MM.1S (cell line): ENCODE data around the gene PPP2R5C.

Experiments
- DNase-seq: peaks from one replicate; pipeline ENCODE4 v3.0.0-alpha.2; 2015
- H2AFZ ChIP-seq: fragments of 300-600 bp; sonication (generic); 2 replicates; pipeline ENCODE4 v1.6.0; 2016; ENCODE audit warnings: antibody characterized with exemption, low read length
- H3F3A ChIP-seq: fragments of 300-600 bp; sonication (generic); 2 replicates; pipeline ENCODE4 v1.6.1; 2016; ENCODE audit warnings: mild to moderate bottlenecking, antibody characterized with exemption, low read length, moderate library complexity, mixed read lengths; ENCODE audit not compliant: insufficient read depth
- H3K27ac ChIP-seq: fragments of 300-600 bp; sonication (generic); 2 replicates; pipeline ENCODE4 v1.5.1; 2016; ENCODE audit warnings: mild to moderate bottlenecking, low read length
- H3K27me3 ChIP-seq: fragments of 300-600 bp; sonication (generic); replicated peaks from 2 replicates; pipeline ENCODE4 v1.6.0; 2016; ENCODE audit warnings: low read length; ENCODE audit not compliant: insufficient read depth
- H3K36me3 ChIP-seq: fragments of 300-600 bp; sonication (generic); replicated peaks from 2 replicates; pipeline ENCODE4 v1.6.1; 2016; ENCODE audit warnings: mild to moderate bottlenecking, low read length, mixed read lengths; ENCODE audit not compliant: insufficient read depth
- H3K4me1 ChIP-seq: fragments of 300-600 bp; sonication (generic); 2 replicates; pipeline ENCODE4 v1.6.1; 2016; ENCODE audit warnings: low read length, mixed read lengths
- H3K4me2 ChIP-seq: fragments of 300-600 bp; sonication (generic); 2 replicates; pipeline ENCODE4 v1.6.0; 2016; ENCODE audit warnings: low read depth, low read length
- H3K4me3 ChIP-seq: fragments of 300-600 bp; sonication (generic); 2 replicates; pipeline ENCODE4 v1.5.1; 2016; ENCODE audit warnings: low read length, mixed read lengths
- H3K79me2 ChIP-seq: fragments of 300-600 bp; sonication (generic); 2 replicates; pipeline ENCODE4 v1.6.1; 2016; ENCODE audit warnings: mixed run types, low read length, mixed read lengths
- H3K9ac ChIP-seq: fragments of 300-600 bp; sonication (generic); 2 replicates; pipeline ENCODE4 v1.6.1; 2016; ENCODE audit warnings: low read length, mixed read lengths
- H3K9me2 ChIP-seq: fragments of 300-600 bp; sonication (generic); replicated peaks from 2 replicates; pipeline ENCODE4 v1.6.1; 2016; ENCODE audit warnings: mild to moderate bottlenecking, low read length, mixed read lengths; ENCODE audit not compliant: insufficient read depth
- H3K9me3 ChIP-seq: fragments of 300-600 bp; sonication (generic); replicated peaks from 2 replicates; pipeline ENCODE4 v1.6.1; 2016; ENCODE audit warnings: mild to moderate bottlenecking, low read length, mixed read lengths; ENCODE audit not compliant: insufficient read depth
- H4K20me1 ChIP-seq: fragments of 300-600 bp; sonication (generic); 2 replicates; pipeline ENCODE4 v1.6.1; 2016; ENCODE audit warnings: mild to moderate bottlenecking, low read length, moderate library complexity, mixed read lengths; ENCODE audit not compliant: insufficient read depth
- CTCF ChIP-seq: fragments of 300-600 bp; sonication (generic); IDR thresholded peaks from 2 replicates; pipeline ENCODE4 v1.5.1; 2016; ENCODE audit warnings: antibody characterized with exemption, low read length, mixed read lengths
- EZH2 ChIP-seq: fragments of 300-600 bp; sonication (generic); optimal IDR thresholded peaks from 2 replicates; pipeline ENCODE3; 2017; ENCODE audit warnings: low read depth, mild to moderate bottlenecking, antibody characterized with exemption, low read length, mixed read lengths
- EZH2phosphoT487 ChIP-seq: fragments of 300-600 bp; sonication (generic); IDR thresholded peaks from 2 replicates; pipeline ENCODE4 v1.6.1; 2018; ENCODE audit warnings: antibody characterized with exemption, low read length

PPP2R5C gene

GRCh38 chr14:101828046-101828445 is 66.5 kb downstream of the PPP2R5C start:
- no peak overlapping the region for H3K9ac ChIP-seq
- no peak for DNase-seq
- H3K27me3 ChIP-seq = no peaks in the 10 kb centered on the region
- peaks cover 12% of the 10 kb centered on the region for H3F3A ChIP-seq
- peaks cover 35% of the 10 kb centered on the region for H3K4me1 ChIP-seq
- TF ChIP-seq EZH2 = no peak
- TF ChIP-seq EZH2phosphoT487 = no peak
- TF ChIP-seq CTCF = no peak
- H3K79me2 ChIP-seq = peaks cover 88% of the 10 kb centered on the region
- no peaks in the 10 kb centered on the region for H3K36me3 ChIP-seq
- no peak overlapping the region for H2AFZ ChIP-seq
- H3K9me2 ChIP-seq = no peaks in the 10 kb centered on the region
- H3K4me2 ChIP-seq = no peak overlapping the region
- H3K27ac ChIP-seq = no peak overlapping the region
- no peaks in the 10 kb centered on the region for H4K20me1 ChIP-seq
- H3K9me3 ChIP-seq = no peaks in the 10 kb centered on the region
- no peak overlapping the region for H3K4me3 ChIP-seq

DNA sequence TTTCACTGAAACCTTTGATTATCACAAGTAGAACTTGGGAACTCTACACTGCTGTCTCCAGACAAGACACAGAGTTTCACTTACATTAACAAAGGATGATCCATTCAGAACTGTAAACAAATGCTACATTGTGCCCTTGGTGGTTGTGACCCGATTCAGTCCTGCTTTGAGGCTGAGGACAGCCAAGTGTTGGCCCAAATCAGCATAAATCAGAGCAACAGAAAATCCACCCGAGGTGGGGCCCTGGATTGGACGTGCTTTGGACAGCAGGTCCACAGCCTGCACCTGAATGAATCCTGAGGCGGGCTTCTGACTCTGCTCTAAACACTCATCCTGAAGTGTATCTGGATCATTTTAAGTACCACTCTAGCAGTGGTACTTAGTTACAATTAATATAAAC is 68.8 kb downstream of the PPP2R5C start:
- Histone ChIP-seq H3F3A (no peaks in the 10 kb centered on the region), H3K4me2 (no peak overlapping the region), H3K4me1 (peaks cover 17% of the 10 kb centered on the region), H3K79me2 (peaks cover 97% of the 10 kb centered on the region), H3K4me3 (no peak overlapping the region), H3K9me3 (no peaks in the 10 kb centered on the region), H3K36me3 (no peaks in the 10 kb centered on the region), H3K9me2 (no peaks in the 10 kb centered on the region), H4K20me1 (no peaks in the 10 kb centered on the region), H3K27me3 (no peaks in the 10 kb centered on the region), H3K9ac (no peak overlapping the region), H3K27ac (no peak overlapping the region), H2AFZ (no peak overlapping the region)
- TF ChIP-seq EZH2 (no peak), EZH2phosphoT487 (no peak), CTCF (no peak)
- no peak for DNase-seq

DNA sequence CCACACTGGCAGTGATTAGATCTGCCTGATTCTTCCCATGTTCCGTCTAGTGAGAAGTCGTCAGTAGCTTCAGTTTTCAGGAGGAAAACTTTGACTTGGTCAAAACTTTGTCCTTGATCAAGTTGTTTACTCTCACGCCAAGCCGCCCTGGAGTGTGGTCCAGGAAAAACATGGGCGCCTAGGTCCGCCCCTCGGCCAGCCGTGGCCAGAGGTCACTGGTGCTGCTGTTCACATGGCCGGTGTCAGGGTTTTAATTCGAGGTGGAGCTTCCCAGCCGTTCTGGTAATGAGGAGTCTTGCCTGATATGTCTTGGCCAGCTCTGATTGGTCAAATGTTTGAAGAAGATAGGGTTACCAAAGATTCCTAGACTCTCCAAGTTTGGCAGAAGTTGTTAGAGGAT is 71.5 kb downstream of the PPP2R5C start:
- H3K79me2 ChIP-seq = peaks cover 91% of the 10 kb centered on the region
- H4K20me1 ChIP-seq = no peaks in the 10 kb centered on the region

More for the DNA sequence above, 71.5 kb downstream of the PPP2R5C start:
- no peaks in the 10 kb centered on the region for H3K9me3 ChIP-seq
- H3K9ac ChIP-seq = no peak overlapping the region
- no peak overlapping the region for H3K27ac ChIP-seq
- no peak for DNase-seq
- no peaks in the 10 kb centered on the region for H3K27me3 ChIP-seq
- H3K4me3 ChIP-seq = no peak overlapping the region
- TF ChIP-seq CTCF = no peak
- no peak for TF ChIP-seq EZH2
- no peak for TF ChIP-seq EZH2phosphoT487
- no peak overlapping the region for H2AFZ ChIP-seq
- no peaks in the 10 kb centered on the region for H3K36me3 ChIP-seq
- no peaks in the 10 kb centered on the region for H3K9me2 ChIP-seq
- H3F3A ChIP-seq = no peaks in the 10 kb centered on the region
- H3K4me2 ChIP-seq = no peak overlapping the region
- H3K4me1 ChIP-seq = no peaks in the 10 kb centered on the region
